ENCODE measurements around the gene FNDC3B.

FNDC3B gene

DNA sequence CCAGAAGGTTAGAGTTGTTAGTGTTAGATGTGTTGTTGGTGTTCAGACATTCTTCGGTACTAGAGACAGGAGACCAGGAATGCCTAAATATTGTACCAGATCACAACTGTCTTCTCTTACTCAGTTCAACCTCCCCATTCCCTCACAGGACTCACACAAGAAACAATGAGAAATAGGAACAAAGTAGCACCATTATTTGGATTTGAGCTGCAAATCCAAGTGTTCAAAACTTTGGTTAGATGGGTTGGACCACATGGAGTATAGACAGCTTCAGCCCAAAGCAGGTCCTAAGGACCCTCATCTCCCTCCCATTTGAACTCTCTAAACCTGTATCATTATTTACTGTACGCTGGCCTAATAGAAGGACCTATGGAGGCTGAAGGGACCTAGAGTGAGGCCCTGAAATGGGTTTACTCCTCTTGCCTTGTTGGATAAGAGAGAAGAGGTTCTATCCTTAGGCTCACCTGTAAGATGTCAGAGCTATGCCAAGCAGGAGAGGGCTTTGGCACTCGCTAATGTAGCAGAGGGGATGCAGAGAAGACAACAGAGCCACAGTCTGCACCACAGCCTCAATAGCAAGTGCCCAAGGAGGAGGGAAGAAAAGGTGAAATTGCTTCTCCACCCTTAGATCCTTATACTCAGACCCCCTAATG is 70.9 kb downstream of the FNDC3B start (continued):
- TF ChIP-seq ZBTB11 (tag by site-specific recombination; conservative IDR thresholded peaks at IDR 0.05; ENCODE audit: low read depth), result no peak

- Histone ChIP-seq H3K27ac (ENCODE audit: extremely low read depth, low read depth, low read length) (no peak overlapping the region), H3K9me3 (ENCODE audit: control insufficient read depth, insufficient read depth, low read depth, low read length) (no peaks in the 10 kb centered on the region), H3K36me3 (ENCODE audit: control insufficient read depth in 2 of 2, insufficient read depth in 1 of 2, low read length in 2 of 2) (peaks cover 0 to 22% of the 10 kb centered on the region in 2 experiments; a peak in 1 of 3 replicates), H3K4me3 (ENCODE audit: low read depth, low read length) (no peak overlapping the region), H3K4me1 (ENCODE audit: control insufficient read depth, insufficient read depth, low read length) (peaks cover 2% of the 10 kb centered on the region; the same call in 1 of the 2 replicates)
- POLR2A ChIA-PET, result no interaction called here
- CTCF ChIA-PET, result no interaction called here
- TF ChIP-seq, protein P1, sequence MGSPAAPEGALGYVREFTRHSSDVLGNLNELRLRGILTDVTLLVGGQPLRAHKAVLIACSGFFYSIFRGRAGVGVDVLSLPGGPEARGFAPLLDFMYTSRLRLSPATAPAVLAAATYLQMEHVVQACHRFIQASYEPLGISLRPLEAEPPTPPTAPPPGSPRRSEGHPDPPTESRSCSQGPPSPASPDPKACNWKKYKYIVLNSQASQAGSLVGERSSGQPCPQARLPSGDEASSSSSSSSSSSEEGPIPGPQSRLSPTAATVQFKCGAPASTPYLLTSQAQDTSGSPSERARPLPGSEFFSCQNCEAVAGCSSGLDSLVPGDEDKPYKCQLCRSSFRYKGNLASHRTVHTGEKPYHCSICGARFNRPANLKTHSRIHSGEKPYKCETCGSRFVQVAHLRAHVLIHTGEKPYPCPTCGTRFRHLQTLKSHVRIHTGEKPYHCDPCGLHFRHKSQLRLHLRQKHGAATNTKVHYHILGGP (tag by site-specific recombination; IDR thresholded peaks at IDR 0.05), result no peak
- TF ChIP-seq PRDM10 (tag by site-specific recombination; IDR thresholded peaks at IDR 0.05), result no peak
- TF ChIP-seq HOXC10 (CRISPR knock-in tag; IDR thresholded peaks at IDR 0.05), result no peak
- TF ChIP-seq ZEB2 (tag by site-specific recombination; IDR thresholded peaks at IDR 0.05), result peak; percentile 49; the same call in 1 of the 2 replicates
- TF ChIP-seq GLI4 (tag by site-specific recombination; IDR thresholded peaks at IDR 0.05), result no peak
- no peak for TF ChIP-seq ZNF221 (tag by site-specific recombination; IDR thresholded peaks at IDR 0.05; ENCODE audit: borderline replicate concordance)
- TF ChIP-seq ZNF148 (tag by site-specific recombination; IDR thresholded peaks at IDR 0.05; ENCODE audit: borderline replicate concordance), result no peak
- TF ChIP-seq ZNF621 (tag by site-specific recombination; IDR thresholded peaks at IDR 0.05), result no peak
- TF ChIP-seq ZNF768 (tag by site-specific recombination; IDR thresholded peaks at IDR 0.05), result no peak
- peak; percentile 58 for TF ChIP-seq ZBTB17 (tag by site-specific recombination; IDR thresholded peaks at IDR 0.05)
- TF ChIP-seq ZNF548 (tag by site-specific recombination; IDR thresholded peaks at IDR 0.05), result no peak
- TF ChIP-seq, protein P2, sequence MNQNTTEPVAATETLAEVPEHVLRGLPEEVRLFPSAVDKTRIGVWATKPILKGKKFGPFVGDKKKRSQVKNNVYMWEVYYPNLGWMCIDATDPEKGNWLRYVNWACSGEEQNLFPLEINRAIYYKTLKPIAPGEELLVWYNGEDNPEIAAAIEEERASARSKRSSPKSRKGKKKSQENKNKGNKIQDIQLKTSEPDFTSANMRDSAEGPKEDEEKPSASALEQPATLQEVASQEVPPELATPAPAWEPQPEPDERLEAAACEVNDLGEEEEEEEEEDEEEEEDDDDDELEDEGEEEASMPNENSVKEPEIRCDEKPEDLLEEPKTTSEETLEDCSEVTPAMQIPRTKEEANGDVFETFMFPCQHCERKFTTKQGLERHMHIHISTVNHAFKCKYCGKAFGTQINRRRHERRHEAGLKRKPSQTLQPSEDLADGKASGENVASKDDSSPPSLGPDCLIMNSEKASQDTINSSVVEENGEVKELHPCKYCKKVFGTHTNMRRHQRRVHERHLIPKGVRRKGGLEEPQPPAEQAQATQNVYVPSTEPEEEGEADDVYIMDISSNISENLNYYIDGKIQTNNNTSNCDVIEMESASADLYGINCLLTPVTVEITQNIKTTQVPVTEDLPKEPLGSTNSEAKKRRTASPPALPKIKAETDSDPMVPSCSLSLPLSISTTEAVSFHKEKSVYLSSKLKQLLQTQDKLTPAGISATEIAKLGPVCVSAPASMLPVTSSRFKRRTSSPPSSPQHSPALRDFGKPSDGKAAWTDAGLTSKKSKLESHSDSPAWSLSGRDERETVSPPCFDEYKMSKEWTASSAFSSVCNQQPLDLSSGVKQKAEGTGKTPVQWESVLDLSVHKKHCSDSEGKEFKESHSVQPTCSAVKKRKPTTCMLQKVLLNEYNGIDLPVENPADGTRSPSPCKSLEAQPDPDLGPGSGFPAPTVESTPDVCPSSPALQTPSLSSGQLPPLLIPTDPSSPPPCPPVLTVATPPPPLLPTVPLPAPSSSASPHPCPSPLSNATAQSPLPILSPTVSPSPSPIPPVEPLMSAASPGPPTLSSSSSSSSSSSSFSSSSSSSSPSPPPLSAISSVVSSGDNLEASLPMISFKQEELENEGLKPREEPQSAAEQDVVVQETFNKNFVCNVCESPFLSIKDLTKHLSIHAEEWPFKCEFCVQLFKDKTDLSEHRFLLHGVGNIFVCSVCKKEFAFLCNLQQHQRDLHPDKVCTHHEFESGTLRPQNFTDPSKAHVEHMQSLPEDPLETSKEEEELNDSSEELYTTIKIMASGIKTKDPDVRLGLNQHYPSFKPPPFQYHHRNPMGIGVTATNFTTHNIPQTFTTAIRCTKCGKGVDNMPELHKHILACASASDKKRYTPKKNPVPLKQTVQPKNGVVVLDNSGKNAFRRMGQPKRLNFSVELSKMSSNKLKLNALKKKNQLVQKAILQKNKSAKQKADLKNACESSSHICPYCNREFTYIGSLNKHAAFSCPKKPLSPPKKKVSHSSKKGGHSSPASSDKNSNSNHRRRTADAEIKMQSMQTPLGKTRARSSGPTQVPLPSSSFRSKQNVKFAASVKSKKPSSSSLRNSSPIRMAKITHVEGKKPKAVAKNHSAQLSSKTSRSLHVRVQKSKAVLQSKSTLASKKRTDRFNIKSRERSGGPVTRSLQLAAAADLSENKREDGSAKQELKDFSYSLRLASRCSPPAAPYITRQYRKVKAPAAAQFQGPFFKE (tag by site-specific recombination; IDR thresholded peaks at IDR 0.05; ENCODE audit: borderline replicate concordance), result no peak
- no peak for TF ChIP-seq ZNF596 (tag by site-specific recombination; IDR thresholded peaks at IDR 0.05)
- no peak for TF ChIP-seq ZNF354C (tag by site-specific recombination; IDR thresholded peaks at IDR 0.05; ENCODE audit: borderline replicate concordance, low read depth)
- no peak for TF ChIP-seq ZNF624 (tag by site-specific recombination; IDR thresholded peaks at IDR 0.05)
- TF ChIP-seq IKZF3 (tag by site-specific recombination; IDR thresholded peaks at IDR 0.05), result peak; percentile 64
- peak; percentile 56; the same call in 1 of the 2 replicates for TF ChIP-seq OSR2 (tag by site-specific recombination; IDR thresholded peaks at IDR 0.05)
- no peak for TF ChIP-seq ZNF211 (tag by site-specific recombination; IDR thresholded peaks at IDR 0.05; ENCODE audit: low read depth)
These were observed 71.8 kb downstream of the FNDC3B start for GRCh38 chr3:172111163-172111562.
